Upper lobe of left lung (tissue), 6 donors: ENCODE results near the gene CDKAL1. TPM values are rescaled to one million over a fixed set of nuclear protein-coding genes. Genes with fewer than 3 reads are reported as not detected.

Experiments
- ATAC-seq, 2 donors: fragments of 200-7000 bp; cut with Tn5 transposase; one replicate each; pipeline ENCODE4 v1.9.1; 2022; ENCODE audit warnings: mild to moderate bottlenecking in 2 of 2, moderate library complexity in 2 of 2; ENCODE audit not compliant: low FRiP score in 2 of 2
- DNase-seq, 2 donors: peaks; one replicate each; pipeline ENCODE4 v3.0.0-alpha.2; 2019 to 2020
- H3K27ac ChIP-seq, 4 donors: fragments of 200-600 bp; sonication (generic); one replicate each; pipeline ENCODE4 v1.5.1; 2016 to 2019
- H3K27me3 ChIP-seq, 4 donors: fragments of 200-600 bp; sonication (generic); one replicate each; pipeline ENCODE4 v1.5.1; 2017 to 2019
- H3K36me3 ChIP-seq, 4 donors: fragments of 200-600 bp; sonication (generic); one replicate each; pipeline ENCODE4 v1.5.1; 2016 to 2019
- H3K4me1 ChIP-seq, 4 donors: fragments of 200-600 bp; sonication (generic); one replicate each; pipeline ENCODE4 v1.5.1; 2018 to 2019
- H3K4me3 ChIP-seq, 4 donors: fragments of 200-600 bp; sonication (generic); one replicate each; pipeline ENCODE4 v1.5.1; 2017 to 2019; ENCODE audit warnings: mild to moderate bottlenecking in 2 of 4, moderate library complexity in 1 of 4
- H3K9me3 ChIP-seq, 4 donors: fragments of 200-600 bp; sonication (generic); one replicate each; pipeline ENCODE4 v1.5.1; 2018 to 2019
- EP300 ChIP-seq, 4 donors: sonication (generic); formaldehyde crosslinking; IDR thresholded peaks; one replicate each; pipeline ENCODE4 v1.5.1; 2017; ENCODE audit warnings: antibody characterized with exemption in 4 of 4, control low read depth in 2 of 4
- POLR2A ChIP-seq, 4 donors: fragments of 450-650 bp; IDR thresholded peaks; one replicate each; pipeline ENCODE4 v1.5.1; 2016 to 2017; ENCODE audit warnings: antibody characterized with exemption in 4 of 4, mild to moderate bottlenecking in 2 of 4
- POLR2AphosphoS5 ChIP-seq, 2 donors: sonication (generic); formaldehyde crosslinking; IDR thresholded peaks; one replicate each; pipeline ENCODE4 v1.5.1; 2017; ENCODE audit warnings: antibody characterized with exemption in 2 of 2
- WGBS, 2 donors: methylation state at CpG; one replicate each; pipeline ENCODE4 v1.1.5; 2017 to 2018; 5-methylcytosine and 5-hydroxymethylcytosine counted together
- total RNA-seq, 6 donors: library from RNA; depleted of rRNA in 4 of 6; stranded (reverse); fragments of >200 nt in 4 of 6; gene quantifications; one replicate each; pipeline versions ENCODE4 v1.1.0 to v1.2.1, GENCODE V29; 2016 to 2021
- TF ChIP-seq, protein P1 (sequence below), 6 experiments: fragments of 450-650 bp in 4 of 6; fragments of 200-600 bp in 2 of 6; sonication (generic) in 2 of 6; IDR thresholded peaks; one replicate each; pipeline ENCODE4 v1.5.1; 2016 to 2019; ENCODE audit warnings: antibody characterized with exemption in 6 of 6
- donor health status: DM: no; HTN: no; CAD: no; lungs with moderate emphysema.
- donor health status: DM: no; HTN: yes; CAD: no; lungs with severe emphysema.

Gene CDKAL1
- total RNA-seq, 6 donors from 2014 or later: 9.4 to 22.6 (median 13.8) TPM

DNA sequence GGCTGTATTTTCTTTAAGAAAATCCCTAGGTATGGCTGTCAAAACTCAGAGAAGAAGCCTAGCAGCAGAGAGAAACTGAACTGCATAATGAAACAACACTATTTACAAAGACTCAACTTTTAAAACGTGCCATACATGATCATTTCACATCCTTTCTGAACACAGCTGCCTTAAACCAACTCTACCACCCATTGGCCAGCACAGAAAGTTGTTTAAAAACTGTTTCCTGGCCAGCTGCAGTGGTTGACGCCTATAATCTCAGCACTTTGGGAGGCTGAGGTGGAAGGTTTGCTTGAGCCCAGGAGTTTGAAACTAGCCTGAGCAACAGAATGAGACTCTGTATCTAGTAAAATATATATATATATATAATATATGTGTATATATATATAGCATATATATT, 722.9 kb downstream of the CDKAL1 start:
- DNase-seq: no peak
- WGBS, 2 donors: 33 to 57% methylated on average over 2 of the region's 2 CpGs
- no peak for ATAC-seq

GRCh38 chr6:21258665-21259064, 724.4 kb downstream of the CDKAL1 start:
- Histone ChIP-seq H3K36me3 (no peaks in the 10 kb centered on the region), H3K27ac (no peak overlapping the region), H3K4me1 (no peaks in the 10 kb centered on the region), H3K4me3 (no peak overlapping the region), H3K27me3 (no peaks in the 10 kb centered on the region), H3K9me3 (no peaks in the 10 kb centered on the region)
- WGBS, 2 donors: 95 to 96% methylated on average over 5 of the region's 5 CpGs
- TF ChIP-seq POLR2AphosphoS5 (IDR thresholded peaks at IDR 0.05): no peak
- TF ChIP-seq EP300 (IDR thresholded peaks at IDR 0.05): no peak
- TF ChIP-seq, protein P1, sequence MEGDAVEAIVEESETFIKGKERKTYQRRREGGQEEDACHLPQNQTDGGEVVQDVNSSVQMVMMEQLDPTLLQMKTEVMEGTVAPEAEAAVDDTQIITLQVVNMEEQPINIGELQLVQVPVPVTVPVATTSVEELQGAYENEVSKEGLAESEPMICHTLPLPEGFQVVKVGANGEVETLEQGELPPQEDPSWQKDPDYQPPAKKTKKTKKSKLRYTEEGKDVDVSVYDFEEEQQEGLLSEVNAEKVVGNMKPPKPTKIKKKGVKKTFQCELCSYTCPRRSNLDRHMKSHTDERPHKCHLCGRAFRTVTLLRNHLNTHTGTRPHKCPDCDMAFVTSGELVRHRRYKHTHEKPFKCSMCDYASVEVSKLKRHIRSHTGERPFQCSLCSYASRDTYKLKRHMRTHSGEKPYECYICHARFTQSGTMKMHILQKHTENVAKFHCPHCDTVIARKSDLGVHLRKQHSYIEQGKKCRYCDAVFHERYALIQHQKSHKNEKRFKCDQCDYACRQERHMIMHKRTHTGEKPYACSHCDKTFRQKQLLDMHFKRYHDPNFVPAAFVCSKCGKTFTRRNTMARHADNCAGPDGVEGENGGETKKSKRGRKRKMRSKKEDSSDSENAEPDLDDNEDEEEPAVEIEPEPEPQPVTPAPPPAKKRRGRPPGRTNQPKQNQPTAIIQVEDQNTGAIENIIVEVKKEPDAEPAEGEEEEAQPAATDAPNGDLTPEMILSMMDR (IDR thresholded peaks at IDR 0.05): no peak
- TF ChIP-seq POLR2A (IDR thresholded peaks at IDR 0.05): no peak
- ATAC-seq (no peak), DNase-seq (no peak)

More for the DNA sequence above, 722.9 kb downstream of the CDKAL1 start:
- H3K27me3 ChIP-seq: no peaks in the 10 kb centered on the region
- H3K27ac ChIP-seq: no peak overlapping the region
- H3K4me1 ChIP-seq: no peaks in the 10 kb centered on the region
- H3K4me3 ChIP-seq: no peak overlapping the region
- TF ChIP-seq POLR2AphosphoS5 (IDR thresholded peaks at IDR 0.05) (no peak), POLR2A (IDR thresholded peaks at IDR 0.05) (no peak), EP300 (IDR thresholded peaks at IDR 0.05) (no peak)
- TF ChIP-seq, protein P1 (IDR thresholded peaks at IDR 0.05): no peak
- H3K36me3 ChIP-seq: no peaks in the 10 kb centered on the region
- H3K9me3 ChIP-seq: no peaks in the 10 kb centered on the region

- no peak for ATAC-seq
- H3K27me3 ChIP-seq: no peaks in the 10 kb centered on the region
- H3K4me3 ChIP-seq: no peak overlapping the region
- TF ChIP-seq, protein P1 (IDR thresholded peaks at IDR 0.05): no peak
- TF ChIP-seq POLR2A (IDR thresholded peaks at IDR 0.05): no peak
- no peak for TF ChIP-seq POLR2AphosphoS5 (IDR thresholded peaks at IDR 0.05)
- no peak for TF ChIP-seq EP300 (IDR thresholded peaks at IDR 0.05)
- no peaks in the 10 kb centered on the region for H3K36me3 ChIP-seq
- WGBS, 2 donors: 83 to 88% methylated on average over 2 of the region's 2 CpGs
- H3K27ac ChIP-seq: no peak overlapping the region
- no peaks in the 10 kb centered on the region for H3K4me1 ChIP-seq
- H3K9me3 ChIP-seq: no peaks in the 10 kb centered on the region
- no peak for DNase-seq
Observed at GRCh38 chr6:21259660-21260059, 725.4 kb downstream of the CDKAL1 start.

- Histone ChIP-seq H3K27ac (no peak overlapping the region), H3K4me1 (no peaks in the 10 kb centered on the region), H3K9me3 (no peaks in the 10 kb centered on the region), H3K36me3 (no peaks in the 10 kb centered on the region), H3K4me3 (no peak overlapping the region), H3K27me3 (no peaks in the 10 kb centered on the region)
- no peak for ATAC-seq
- no peak for TF ChIP-seq EP300 (IDR thresholded peaks at IDR 0.05)
- no peak for TF ChIP-seq POLR2A (IDR thresholded peaks at IDR 0.05)
- TF ChIP-seq, protein P1 (IDR thresholded peaks at IDR 0.05): no peak
- TF ChIP-seq POLR2AphosphoS5 (IDR thresholded peaks at IDR 0.05): no peak
- 87 to 90% methylated on average over 5 of the region's 5 CpGs for WGBS, 2 donors
- no peak for DNase-seq
Observed at GRCh38 chr6:21262504-21262903, 728.2 kb downstream of the CDKAL1 start.

- DNase-seq (peak in 1 of 2 donors; percentile 16), ATAC-seq (no peak)
Observed at GRCh38 chr6:21263531-21264287, 729.5 kb downstream of the CDKAL1 start.

More at GRCh38 chr6:21263531-21264287, 729.5 kb downstream of the CDKAL1 start:
- no peak for TF ChIP-seq POLR2AphosphoS5 (IDR thresholded peaks at IDR 0.05)
- TF ChIP-seq POLR2A (IDR thresholded peaks at IDR 0.05): no peak
- TF ChIP-seq EP300 (IDR thresholded peaks at IDR 0.05): no peak
- TF ChIP-seq, protein P1 (IDR thresholded peaks at IDR 0.05): no peak
- WGBS, 2 donors: 87 to 94% methylated on average over 14 to 18 of the region's 18 CpGs
- Histone ChIP-seq H3K9me3 (no peaks in the 10 kb centered on the region), H3K27me3 (no peaks in the 10 kb centered on the region), H3K36me3 (no peaks in the 10 kb centered on the region), H3K27ac (no peak overlapping the region), H3K4me1 (no peaks in the 10 kb centered on the region), H3K4me3 (no peak overlapping the region)
